Medulla oblongata (tissue), 1 donor: ENCODE results near the gene HOXA5.

Experiments used
- DNase-seq: peaks from one replicate; pipeline ENCODE4 v3.0.0-alpha.2; 2015; ENCODE audit errors: extremely low spot score

The HOXA5 gene

DNA sequence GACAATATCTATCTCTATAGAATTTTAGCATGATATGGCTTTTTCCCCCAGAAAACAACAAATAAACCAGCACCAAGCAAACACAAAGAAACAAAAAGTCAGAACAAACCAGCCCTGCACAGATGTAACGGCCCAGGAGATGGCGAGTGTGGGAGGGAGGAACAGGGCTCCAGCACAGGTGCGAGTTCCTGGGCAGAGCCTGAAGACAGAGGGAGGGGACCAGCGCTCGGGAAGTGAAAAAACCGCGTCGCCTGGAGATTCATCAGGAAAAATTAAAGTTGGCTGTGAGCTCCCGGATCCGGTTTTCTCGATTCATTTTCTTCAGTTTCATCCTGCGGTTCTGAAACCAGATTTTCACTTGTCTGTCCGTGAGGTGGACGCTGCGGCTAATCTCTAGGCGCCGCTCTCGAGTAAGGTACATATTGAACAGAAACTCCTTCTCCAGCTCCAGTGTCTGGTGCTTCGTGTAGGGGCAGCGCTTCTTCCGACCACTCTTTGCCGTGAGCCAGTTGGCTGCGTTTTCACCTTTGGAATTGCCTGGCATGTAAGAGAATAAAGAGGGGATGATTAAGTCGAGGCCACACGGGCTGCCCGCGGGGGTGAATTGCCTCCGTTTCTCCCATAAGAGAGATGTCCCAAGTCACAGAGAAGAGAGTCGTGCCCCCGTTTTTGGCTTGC, 28.3 kb upstream of the HOXA5 start:
- no peak for DNase-seq

DNA sequence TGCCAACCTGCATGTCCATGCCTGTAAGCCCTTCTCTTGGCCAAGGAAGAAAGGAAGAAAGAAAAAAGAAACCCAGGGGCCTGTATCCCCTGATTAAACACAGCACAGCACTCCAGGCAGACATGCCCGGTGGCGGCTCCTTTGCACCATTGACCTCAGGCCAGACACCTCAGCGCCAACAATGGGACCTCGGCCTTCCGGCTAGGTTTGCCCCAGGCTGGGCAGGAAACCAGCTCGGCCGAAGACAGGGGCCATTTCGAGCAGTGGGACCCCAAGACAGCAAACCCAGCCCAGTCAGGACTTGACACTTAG, 27.8 kb upstream of the HOXA5 start:
- DNase-seq: no peak

- DNase-seq: no peak
These were observed 27.2 kb upstream of the HOXA5 start for GRCh38 chr7:27170426-27171324.

DNA sequence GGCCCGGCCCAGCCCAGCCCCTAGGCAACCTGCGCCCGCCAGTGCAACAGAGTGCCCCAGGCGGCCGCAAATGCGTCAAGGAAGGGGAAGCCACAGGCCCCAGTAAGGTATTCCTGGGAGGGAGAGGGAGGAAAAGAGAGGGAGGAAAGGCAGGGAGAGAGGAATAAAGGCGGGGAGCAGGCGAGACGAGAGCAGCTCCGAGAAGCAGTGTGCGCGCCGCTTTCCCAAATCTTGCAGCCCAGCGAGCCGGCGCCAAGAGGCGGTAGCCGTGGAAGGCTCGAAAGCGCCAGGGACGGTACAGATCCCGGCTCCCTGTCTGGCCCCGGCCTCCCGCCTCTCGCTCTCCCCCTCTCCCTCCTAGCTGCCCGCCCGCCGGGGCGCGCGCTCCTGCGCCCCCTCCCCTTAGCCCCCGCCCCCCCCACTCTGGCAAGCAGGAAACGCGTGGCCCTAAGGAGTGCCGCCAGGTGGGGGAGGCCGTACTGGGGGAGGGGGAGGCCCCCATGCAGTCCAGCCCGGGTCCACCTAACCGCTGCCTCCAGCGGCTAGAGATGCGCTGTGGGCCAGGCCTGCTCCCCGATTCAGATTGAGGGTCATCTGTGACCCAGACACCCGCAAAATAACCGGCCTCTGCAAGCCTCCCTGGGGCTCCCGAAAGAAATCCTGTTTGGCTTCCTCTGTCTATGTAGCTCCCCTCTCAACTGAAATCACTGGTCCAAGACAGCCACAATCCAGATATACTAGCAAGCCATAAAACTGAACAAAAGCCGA, 26.4 kb upstream of the HOXA5 start:
- no peak for DNase-seq

DNA sequence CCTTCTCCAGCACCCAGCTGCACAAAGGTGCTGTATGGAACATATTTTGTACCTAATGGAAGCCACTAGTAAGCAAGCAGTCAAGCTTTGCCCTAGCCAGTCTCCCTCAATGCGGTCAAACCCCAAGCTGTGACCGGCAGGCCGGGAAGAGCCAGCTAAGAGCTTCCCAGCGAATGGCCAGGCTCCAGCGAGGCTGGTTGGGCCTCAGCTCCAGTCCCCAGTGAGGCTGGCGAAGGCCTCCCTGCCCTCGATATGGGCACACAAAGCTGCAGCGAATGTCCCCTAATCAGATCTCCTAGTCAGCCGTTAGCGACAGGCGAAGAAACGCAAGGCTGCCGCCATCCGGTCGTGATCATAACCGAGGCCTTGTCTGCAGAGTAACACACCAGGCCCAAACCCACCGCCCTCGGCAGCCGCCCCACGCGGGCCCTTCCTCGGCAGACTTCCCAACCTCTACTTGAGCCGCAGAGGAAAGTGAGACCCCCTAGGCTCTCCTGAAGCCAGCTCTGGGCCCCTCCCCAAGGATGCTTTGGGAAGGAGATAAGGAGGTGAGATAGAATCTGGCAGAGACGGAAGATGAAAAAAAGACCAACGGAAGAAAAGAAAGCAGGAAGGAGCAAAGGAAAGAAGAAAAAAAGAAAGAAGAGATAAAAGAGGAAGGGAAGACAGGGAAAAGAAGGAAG, 24.9 kb upstream of the HOXA5 start:
- DNase-seq: no peak

- no peak for DNase-seq
These were observed 24.4 kb upstream of the HOXA5 start for GRCh38 chr7:27167916-27168264.

DNA sequence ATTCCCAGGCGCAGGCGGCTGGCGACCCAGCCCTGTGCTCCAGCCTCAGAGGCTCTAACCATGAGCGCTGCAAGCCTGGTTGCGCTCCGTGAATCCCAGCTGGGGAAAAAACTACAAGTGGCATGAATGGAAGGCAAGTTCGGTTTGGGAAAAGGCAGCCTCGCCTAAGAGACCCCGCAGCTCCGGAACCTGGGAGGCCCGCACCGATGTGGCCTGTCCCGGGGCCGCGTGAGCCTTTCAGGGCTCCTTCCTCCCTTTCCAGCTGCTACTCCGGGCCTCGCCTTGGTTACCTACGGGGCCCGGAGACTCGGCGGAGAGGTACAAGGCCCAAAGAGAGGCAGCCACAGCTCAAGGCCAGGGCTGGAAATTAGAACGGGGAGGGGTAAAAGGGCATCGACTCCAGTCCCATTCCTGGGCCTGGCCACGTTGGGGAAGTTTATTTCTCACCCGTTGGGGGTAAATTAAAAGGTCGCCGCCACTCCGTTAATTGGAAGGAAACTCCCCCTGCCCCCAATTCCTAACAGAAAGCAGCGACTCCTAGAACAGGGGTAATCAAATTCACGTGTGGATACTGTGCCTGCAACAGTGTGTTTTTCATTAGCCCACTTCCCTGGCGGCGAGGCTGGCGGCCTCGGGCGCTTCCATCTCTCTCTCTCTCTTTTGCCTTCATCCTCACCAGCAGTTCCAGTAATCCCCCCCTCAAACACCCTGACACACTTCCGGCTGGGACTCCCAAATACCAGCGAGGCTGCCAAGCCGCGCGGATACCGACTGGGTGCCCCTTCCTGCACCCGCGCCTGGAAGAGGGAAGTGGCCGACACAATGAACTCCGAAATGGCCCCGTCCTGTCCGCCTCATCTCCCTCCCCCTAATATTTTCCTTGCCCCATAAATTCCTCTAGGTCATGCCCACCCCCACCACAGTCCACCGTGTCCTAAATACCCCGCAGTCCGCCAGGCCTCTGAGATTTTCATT, 23.3 kb upstream of the HOXA5 start:
- DNase-seq: no peak

DNA sequence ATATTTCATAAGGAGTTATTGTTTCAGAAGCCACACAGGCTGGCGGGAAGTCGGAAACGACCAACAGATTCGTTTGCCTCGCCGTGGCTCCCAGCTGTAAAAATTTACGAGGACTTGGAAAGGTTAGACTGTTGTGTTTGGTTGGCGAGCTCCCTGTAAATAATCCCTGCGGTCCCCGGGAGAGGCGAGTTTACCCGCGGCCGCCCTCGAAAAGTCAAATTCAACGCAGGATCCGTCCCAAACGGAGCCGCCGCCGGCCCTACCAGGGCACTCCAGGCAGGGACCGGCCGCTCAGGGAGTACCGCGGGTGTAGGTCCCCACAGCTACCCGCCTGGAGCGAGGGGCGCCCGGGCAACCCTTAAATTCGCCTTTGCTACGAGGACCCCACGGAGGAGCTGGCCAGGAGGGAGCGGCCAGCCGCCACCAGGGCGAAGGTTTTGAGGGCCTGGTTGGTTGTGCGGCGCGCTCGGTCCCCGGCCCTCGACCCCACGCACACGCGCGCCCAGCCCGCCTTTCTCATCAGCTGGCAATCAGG, 22.6 kb upstream of the HOXA5 start:
- no peak for DNase-seq

GRCh38 chr7:27165089-27165995, 21.9 kb upstream of the HOXA5 start, which contains the start of gene HOXA9:
Gene HOXA9, minus strand, starts transcription at chr7:27165537. Its CDS starts 80 bp downstream, at chr7:27165457.
- DNase-seq: no peak

DNA sequence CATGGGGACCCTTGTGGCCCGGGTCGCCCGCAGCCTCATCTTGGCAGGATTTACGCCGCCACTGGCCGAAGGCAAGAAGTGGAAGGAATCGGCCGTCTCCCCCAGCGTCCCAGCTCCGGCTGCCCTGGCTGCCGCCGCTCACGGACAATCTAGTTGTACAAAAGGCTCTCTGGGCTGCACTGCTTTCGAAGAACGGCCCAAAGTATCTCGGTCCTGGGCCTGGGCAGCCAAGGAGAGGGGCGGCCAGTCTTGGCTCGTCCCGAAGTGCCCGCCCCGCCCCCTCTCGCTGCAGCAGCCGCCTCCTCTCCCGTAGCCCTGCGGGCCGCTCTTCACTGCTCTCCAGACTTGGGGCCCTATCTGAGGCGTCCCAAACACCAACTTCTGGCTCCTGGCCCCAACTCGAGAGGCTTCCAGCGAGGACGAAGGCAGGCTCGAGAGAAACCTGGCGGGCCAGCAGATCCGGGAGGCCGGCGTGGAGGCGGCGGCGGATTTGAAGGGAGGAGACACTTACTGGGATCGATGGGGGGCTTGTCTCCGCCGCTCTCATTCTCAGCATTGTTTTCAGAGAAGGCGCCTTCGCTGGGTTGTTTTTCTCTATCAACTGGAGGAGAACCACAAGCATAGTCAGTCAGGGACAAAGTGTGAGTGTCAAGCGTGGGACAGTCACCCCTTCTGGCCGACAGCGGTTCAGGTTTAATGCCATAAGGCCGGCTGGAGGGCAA, 21.0 kb upstream of the HOXA5 start:
- DNase-seq: no peak

GRCh38 chr7:27164045-27164366, 20.5 kb upstream of the HOXA5 start:
- DNase-seq: no peak

GRCh38 chr7:27163288-27164044, 20.0 kb upstream of the HOXA5 start:
- DNase-seq: no peak

- DNase-seq: no peak
These were observed 19.2 kb upstream of the HOXA5 start for GRCh38 chr7:27162561-27163287.

DNA sequence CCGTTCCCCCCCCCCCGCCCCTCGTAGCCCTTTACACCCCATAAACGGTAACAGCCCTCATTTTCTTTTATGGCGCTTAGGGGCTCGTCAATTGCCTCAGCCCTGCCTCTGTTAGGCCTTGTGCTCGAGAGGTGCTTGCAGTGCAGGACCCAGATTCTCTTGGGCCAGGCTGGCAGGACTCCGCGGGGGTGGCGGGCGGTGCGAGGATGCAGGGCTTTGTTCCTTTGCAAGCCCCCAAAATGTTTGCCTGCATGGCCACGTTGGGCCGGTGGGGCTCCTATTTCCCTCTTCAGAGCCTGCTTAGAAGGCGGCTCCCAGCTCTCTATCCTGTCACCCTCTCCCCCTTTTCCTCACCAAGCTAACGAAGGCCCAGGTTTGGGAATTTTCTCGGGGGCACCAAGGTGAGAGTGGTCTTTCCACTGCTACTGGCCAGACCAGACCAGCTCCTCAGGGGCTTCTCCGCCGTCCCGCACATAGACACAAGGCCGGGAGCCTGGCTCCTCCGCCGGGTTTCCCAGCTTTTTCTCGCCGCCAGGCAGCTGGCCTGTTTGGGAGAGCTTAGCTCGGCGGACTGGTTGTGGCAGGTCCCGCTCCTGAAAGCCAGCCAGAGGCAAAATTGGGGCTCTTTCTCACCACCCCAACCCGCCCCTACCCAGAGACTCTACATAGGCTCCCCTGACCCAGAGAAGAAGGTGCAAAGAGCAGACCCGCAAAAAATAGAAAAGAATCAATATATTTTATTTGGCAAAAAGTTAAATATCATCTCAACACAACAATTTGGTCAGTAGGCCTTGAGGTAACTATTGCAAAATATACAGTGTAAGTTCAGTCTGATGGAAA, 18.5 kb upstream of the HOXA5 start:
- no peak for DNase-seq

GRCh38 chr7:27161214-27161720, 17.8 kb upstream of the HOXA5 start:
- DNase-seq: peak; percentile 53

- DNase-seq: peak; percentile 88
These were observed 17.2 kb upstream of the HOXA5 start for GRCh38 chr7:27160546-27161213.
